Activated CD4-positive, alpha-beta T cell treated with anti-CD3 and anti-CD28 coated beads, Interleukin-2, amount 50 U/mL, for 1 hour (primary cell): ENCODE data around the gene HEBP2.
"Not testable (repeated sequence)": the region's sequence is repeated elsewhere in the genome, so short reads cannot be mapped to it uniquely, and the experiment has no call there.

Source experiments
- DNase-seq: peaks from one replicate; pipeline ENCODE4 v3.0.0-alpha.2; 2020

HEBP2 gene

DNA sequence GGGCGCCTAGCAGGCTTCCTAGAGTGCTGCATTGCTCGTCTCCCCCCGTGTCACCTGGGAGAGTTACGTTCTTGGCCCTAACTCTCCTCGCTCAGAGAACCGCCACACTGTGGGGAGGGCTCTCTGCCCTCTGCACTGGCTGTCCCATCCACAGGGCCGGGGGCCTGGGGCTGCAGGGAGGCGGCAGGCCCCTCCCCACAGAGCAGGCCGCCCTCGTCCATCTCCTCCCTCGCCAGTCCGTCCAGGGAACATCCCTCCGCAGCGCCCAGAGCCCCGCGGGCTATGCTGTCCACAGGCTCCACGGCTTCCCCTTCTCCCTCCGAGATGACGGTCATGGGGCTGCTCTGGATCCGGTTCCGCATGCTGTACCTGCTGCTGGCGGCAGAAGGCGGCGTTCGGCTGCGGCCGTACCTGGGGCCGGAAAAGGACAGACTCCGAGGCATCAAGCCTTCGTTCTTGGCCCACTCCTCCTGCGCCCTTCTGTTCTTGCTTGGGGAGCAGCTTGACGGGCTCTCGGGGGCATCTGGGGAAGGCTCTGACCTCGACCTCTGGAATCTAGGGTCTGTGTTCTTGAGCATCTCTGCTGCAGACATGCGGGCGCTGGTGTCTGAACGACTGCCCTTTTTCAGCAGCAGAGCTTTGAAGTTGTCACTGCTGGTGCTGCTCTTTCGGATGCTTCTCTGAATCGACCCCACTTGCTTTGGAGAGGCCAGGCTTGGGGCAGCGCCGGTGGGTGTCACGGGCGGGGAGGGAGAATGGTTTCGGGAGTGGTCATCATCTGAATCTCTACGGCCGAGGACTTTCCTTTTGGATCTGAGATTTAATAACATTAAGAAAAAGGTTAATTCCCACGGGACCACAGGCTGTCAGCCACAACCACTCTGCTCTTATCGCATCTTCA is 20.2 kb downstream of the HEBP2 start:
- no peak for DNase-seq

DNA sequence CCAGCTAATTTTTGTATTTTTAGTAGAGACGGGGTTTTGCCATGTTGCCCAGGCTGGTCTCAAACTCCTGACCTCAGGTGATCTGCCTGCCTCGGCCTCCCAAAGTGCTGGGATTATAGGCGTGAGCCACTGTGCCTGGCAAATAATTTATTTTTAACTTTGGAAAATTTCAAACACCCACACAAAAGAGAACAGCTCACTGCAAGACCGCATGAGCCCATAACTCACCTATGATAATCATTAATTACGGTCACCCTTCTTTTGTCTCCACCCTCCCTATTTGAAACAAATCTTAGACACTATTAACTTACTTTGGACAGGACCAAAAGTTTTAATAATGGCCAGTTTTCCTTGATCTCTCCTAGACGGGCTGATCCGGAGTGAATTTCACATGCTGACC is 21.2 kb downstream of the HEBP2 start:
- not testable (repeated sequence) for DNase-seq

DNA sequence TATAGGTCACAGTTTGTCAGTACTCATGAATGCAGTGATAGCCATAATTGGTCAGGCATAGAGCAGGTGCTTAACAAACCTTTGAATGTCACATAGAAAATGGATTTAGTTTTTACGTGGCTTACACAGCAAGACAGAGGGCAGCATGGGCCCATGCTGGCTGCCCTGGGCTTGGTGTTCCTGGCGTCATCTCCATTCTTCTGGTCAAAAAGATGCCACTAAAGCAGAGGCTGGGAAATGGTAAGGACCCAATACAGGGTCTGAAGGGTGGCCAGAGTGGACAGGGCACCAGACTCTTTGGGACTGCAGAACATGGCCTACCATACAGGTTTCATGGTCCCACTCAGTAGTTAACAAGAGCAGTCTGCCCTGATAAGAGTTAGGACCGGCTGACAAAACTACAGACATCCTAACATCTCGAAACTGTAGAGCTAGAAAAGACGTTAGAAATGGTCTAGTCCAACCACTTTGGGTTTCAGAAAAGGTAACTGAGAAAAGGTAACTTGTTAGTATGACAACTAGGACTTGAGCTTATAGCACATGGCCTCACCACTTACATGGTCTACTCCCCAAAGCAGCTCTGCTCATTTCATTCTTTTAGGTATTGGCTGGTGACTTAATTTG is 22.6 kb downstream of the HEBP2 start:
- no peak for DNase-seq

DNA sequence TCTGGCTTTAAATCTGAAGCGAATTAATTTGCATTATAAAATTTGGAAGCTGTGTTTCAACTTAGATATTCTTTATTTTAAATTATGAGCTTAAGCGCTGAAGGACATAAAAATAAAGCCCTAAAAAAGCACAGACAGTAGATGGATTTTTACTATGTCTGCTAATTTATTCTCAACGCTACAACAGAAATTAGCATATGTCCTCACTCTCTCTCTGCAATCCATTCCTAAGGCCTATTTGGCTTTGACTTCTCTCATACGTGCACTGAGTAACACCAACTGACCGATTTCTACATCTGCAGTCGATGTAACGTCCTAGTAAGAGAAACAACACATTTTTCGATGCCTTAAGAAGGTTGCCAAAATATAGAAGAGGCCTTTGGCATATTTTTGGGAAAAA is 23.7 kb downstream of the HEBP2 start:
- DNase-seq: no peak

DNA sequence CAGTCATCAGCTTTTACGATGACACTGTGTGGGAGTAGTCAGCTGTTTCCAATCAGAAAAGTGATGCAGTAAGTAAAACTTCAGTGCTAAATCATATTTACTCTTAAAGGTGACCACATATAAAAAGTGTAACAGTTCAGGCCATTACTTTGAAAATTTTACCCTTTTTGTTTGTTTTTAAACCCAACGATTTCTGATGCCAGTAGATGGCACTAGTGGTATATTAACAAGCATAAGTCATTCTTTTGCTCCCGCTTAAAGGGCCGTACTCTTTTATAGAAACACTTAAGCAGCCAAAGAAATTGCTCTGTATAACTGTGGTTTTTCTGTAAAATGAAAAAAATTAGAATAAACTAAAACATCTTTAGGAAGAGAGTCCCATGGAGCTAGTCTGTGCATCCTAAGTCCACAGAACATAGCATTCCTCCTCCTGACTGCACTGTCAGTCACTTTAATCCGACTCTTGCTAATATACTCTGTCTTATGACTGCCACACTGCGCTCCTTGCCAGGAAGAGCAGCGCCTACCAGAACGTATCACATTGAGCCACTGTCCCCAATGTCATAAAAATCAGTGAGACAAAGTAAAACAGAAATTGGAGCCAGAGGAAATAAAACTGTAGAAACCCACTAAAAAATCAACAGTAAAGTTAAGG is 25.0 kb downstream of the HEBP2 start:
- DNase-seq: no peak

DNA sequence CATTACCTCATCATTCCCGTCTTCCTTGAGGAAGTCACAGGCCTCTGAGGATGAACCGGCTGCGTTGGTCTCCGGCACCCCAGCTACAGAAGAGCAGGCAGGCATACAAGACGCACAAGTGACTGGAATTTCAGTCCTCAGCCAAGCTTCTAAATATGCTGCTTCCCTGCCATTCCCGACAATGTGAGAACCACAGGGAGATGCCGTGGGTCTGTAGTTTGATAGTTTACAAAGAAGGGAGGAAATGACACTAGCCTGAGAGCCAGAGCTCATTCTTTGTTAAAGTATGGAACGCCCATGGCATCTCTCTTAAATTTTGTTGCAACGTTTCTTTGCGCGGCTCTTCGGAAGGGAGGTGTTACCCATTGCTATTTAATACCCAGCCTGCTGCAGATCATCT is 25.7 kb downstream of the HEBP2 start:
- DNase-seq: no peak

DNA sequence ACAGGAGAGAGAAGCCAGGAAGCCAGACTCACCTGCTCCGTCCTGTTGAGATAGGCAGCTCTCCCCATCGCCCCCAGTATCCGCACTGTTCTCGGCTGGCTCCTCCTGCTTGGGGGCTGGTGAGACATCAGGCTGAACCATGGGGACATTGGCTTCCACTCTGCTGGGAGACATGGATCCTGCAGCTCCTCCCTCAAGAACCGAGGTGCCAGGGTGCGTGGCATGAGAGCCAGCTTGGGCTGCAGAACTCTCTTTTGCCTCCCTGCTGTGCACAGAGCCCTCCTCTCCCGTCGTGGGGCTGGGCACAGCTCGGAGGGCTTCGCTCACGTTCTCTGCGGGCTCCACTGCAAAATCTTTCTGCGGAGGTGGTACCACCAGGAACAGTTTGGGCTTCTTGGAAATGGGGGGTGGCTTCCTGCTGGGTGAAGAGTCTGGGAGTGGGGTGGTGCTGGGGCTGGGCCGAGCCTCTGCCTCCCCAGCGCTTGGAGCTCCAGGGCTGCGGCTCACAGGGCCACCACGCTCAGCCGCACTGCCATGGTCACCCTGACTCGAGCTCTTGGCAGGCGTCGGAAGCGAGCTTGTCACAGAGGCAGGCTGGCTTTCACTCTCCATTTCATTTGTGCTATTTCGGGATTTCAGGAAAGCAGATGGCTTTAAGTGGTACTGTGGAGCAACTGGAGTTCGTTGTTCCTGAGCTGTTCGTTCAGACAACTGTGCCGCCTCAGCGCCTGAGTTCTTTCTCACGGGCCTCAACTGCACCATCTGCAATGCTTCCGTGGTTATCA is 26.5 kb downstream of the HEBP2 start:
- no peak for DNase-seq

DNA sequence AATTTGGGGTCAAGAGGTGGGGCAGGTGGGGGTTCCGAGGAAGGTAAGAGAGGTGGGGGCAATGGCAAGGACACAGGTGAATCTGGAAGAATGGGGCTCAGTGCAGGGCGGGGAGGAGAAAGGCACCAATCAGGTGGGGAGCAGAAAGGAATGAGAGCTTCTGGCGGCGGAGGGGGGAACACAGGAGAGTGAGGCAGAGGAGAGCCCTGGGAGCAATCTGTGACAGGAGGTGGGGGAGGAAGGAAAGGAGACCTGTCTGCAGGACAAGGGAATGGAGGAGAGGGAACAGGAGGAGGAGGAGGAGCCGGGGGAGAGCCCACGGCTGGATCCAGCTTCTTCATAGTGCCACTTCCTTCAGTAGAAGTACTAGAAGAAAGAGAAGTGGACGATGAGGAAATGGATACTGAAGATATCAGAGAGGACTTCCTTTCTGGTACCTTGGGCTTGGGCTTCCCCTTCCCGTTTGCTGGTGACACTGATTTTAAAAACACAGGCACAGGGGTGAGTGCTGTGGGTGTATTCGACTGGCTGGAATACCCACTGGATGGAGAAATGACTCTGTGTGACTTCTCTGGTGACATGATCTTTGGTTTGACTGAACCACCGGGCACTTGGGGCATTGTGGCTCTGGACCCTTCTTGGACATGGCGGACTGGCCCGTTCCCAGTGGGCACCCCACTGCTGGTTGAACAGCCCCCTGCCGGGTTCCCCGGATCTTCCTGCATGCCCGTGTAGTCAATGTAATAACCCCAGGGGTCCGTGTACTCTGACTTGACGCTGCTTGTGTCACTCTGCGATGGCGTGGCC is 27.4 kb downstream of the HEBP2 start:
- DNase-seq: no peak

DNA sequence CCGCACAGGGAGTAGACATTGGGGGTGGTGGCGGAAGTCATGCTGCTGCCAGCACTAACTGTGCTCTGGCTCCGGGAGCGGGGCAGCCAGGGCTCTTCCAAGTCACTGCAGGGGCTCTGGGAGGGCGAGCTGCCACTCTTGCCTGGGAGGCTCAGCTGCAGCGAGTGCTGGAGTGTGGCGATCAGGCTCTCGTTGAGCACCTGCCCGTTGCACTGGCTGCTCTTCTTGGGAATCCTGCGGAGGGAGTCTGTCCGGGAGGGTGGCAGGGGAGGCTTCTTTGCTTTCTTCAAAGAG is 28.0 kb downstream of the HEBP2 start:
- no peak for DNase-seq

DNA sequence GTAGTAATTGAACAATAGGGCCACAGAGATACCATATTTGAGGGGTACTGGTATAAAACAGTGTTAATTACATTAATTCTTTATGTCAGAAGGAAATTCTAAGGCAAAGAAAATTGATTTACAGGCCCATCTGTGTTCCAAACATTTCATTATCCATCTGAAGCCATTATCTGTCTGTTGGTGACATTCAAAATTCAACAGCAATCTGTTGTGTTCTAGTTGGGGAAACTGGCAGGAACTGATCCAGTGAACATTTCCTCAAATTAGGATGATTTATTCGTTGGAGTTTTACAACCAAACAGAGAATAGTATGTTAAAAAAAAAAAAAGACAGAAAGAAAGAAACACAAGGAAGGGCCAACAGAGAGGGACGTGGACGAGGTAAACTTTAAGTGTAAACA is 30.1 kb downstream of the HEBP2 start:
- no peak for DNase-seq

DNA sequence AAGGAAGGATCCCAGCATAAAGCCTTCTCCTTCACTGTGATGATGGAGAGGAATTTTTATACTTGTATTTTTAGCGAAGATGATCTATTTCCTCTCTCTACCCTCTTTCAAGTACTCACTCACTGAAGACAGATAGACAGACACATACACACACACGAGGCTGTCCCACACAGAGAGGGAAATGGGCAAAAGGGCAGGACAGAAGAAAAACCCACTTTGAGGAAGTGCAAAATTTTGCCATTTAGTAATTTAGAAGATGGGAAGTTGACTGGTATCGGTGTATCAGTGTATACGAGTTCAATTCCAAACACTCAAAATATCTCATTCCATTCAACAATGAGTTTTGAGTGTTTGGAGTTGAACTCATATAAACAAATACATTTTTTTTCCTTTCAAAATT is 30.9 kb downstream of the HEBP2 start:
- DNase-seq: no peak

DNA sequence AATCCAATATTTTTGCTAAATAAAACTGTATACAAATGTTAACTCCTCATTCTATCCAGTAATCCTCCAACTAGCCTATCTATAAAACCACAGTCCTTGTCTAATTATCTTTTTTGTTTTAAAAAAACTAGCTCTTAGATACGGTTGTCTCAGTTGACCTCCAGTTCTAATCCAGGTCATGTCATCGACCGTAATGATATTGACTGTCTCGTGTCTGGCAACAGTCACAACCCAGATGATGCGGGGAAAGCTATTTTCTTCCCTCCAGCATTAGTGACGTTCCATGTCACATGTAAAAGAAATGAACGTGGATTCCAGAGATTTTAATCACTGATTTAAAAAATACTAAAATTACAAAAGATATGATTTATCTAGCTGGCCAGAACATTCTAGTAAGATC is 35.5 kb downstream of the HEBP2 start:
- no peak for DNase-seq

DNA sequence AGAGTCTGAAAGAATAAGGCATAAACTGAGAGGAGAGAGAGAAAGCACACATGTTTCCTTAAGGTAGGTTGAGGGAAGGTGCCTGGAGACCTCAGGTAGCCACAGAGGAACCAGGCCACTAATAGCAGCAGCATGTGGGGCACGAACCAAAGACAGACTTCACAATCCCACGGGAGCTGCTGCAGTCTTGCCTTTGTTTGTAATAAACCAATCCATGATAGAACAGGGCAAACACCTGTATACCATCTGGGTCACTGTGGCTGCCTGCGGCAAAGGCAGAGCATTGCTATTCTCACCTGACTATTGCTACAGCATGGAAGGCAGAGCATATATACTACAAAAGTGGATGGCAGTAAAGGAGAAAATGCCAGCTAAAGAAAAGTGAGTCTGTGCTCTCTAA is 36.3 kb downstream of the HEBP2 start:
- DNase-seq: no peak

DNA sequence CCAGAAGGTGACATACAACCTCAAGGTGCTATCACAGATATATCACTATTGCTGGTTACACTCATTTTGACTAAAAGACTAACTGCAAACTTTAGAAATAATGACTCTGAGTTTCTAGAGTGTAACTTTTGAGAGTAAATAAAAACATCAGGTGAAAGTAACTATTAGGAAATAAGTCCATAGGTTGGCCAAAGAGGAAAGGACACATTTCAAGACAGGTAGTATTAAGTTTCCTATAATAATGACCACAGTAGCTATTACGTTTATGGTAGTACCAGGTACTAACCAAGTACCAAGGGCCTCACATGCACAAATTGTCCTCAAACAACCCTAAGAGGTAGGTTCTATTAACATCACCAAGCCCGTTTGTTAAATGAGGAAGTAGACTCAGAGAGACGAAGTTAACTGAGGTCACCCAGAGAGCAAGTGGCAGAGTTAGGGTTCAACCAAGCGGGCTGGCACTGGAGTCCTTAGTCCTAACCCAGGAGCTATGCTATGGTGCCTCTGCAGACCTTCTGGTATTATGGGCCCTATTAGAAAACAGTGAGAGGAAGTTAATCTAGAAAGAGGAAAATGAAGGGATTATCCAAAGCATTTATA is 36.8 kb downstream of the HEBP2 start:
- no peak for DNase-seq

DNA sequence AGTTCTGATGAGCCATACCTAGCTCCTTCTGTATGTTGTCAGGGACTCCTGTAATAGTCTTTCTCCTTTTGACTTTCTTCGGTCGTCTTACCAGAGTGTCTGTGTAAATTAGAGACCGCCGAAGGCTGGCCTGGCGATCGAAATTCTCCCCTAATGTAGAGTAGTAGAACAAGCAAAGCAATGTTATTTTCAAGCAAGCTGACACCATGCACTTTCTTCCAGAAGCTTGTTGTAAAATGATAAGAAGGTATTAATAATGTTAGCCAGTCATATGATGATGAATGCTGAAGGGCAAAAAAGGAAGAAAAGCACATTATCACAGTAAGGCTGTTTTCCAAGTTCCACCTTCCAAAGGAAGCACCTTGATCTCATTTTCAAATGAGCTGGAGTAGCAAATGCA is 37.9 kb downstream of the HEBP2 start:
- DNase-seq: no peak

DNA sequence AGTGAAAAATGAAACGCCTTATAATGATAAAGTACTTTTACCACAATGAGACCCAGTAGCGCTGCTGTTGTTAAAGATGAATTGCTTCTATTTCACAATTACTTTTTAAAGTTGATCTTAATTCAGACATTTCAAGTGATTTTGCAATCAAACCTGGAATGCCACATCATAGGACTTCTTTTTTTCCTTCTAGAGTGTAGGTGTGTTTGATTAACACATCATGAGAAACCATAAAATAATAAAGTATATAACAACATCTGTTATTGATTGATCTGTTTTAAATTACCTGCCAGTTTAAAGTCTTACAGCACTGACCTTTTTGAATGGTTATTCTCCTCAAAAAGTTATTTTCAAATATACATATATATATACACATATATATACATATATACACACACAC is 38.6 kb downstream of the HEBP2 start:
- no peak for DNase-seq

DNA sequence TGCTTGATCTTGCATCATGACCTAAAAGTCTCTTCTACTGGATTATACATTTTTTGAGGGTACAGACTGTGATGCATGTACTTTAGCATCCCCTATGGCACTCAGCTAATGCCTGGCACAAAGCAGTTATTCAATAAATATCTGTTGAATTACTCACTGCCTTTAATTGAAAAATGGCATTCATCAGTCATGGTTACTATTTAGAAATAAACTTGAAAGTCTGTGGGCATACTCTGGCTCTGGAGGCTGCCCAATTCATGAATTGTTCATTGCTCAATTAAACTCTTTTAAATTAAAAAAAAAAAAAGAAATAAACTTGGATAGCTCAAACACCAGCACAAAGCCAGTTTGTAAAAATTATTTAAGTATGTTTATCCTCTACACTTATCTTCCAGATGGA is 40.0 kb downstream of the HEBP2 start:
- no peak for DNase-seq

DNA sequence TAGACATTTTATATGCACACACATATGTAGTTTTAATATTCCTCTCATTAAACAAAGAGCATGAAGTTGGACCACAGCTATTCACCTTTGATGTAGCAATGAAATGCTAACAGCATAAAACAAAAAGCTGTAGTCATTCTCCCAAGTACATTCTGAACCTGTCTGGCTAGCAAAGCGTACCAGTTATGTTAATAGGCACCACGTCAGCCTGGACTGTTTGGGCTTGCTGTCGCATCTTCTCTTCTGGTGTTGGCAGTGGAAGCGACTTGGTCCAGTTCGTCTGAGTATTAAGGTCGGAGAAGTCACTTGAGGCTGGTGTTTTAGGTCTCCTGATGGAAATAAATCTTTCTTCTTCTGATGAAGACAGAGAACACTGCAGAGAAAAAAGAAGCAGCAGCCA is 42.8 kb downstream of the HEBP2 start:
- DNase-seq: no peak

DNA sequence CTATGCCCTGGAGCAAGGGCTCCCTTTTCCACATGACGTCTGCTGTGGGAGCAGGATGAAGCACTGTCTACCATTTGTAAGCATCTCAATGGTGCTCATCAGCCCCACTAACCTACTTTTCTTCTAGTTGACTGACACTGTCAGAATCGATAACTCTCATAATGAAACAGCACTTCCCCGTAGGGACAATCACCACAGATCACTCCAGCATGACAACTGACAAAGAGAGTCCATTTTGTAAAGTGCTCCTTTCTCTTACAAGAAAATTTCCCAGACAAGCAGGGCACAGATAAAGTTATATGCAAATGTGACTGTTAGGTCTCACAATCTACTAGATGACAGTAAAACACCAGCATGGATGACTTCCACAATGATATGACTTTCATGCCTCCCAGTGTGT is 46.4 kb downstream of the HEBP2 start:
- DNase-seq: no peak

DNA sequence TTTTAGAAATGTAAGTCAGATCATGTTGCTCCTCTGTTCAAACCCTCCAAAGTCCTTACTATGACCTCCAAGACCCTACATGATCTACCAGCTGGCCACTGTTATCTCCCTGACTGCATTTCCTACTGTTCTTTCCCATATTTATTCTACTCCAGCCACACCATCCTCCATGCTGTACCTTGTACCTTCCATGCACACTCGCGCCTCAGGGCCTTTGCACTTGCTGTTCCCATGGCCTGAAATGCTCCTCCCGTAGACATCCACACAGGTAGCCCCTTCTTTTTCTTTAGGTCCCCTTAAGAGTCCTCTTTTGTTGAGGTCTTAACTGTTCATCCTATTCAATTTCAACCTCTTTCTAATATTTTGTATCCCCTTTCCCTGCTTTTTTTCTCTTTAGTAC is 47.0 kb downstream of the HEBP2 start:
- no peak for DNase-seq

DNA sequence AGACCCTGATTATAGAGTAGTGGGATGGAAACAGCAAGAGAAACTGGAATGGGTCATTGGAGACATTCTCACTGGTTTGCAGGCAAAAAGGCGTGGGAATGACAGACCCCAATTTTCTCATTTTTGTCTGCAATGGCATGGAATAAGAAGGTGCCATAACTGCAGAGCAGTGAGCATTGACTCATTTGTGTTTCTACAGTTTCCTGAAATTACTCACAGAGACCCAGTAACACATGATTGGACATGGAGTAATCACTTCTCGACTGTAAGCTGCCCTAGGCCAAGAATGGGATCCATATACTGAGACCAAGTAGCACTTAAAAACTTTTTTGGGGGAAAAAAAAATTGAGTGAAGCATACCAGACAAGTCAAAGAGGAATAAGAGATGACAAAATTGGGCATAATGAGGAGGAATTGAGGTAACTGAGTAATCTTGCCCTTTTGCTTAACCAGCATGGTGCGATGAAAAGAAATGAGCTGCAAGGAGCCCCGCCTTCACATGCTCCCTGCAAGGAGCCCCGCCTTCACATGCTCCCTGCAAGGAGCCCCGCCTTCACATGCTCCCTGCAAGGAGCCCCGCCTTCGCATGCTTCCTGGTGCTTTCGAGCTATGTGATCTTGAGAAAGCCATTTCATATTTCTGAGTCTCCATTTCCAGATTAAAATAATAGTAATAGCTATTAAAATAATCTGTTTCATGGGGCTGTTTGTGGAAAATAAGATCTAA is 51.1 kb downstream of the HEBP2 start:
- peak; percentile 60 for DNase-seq
